Epithelial cell of esophagus (primary cell): ENCODE results near the gene RPL18A.

ENCODE experiments used
- DNase-seq: peaks from one replicate; pipeline ENCODE4 v3.0.0; 2010; ENCODE audit warnings: low read depth
- H3K4me3 ChIP-seq: 2 replicates; pipeline ENCODE4 v1.5.1; 2011; ENCODE audit warnings: mild to moderate bottlenecking, low read length, control low read depth
- TF ChIP-seq, protein P1 (sequence below): IDR thresholded peaks from 2 replicates; pipeline ENCODE4 v1.5.1; 2011; ENCODE audit warnings: low read depth, mild to moderate bottlenecking, low read length, control low read depth, inconsistent platforms; ENCODE audit not compliant: insufficient read depth; ENCODE audit errors: missing control alignments

The RPL18A gene

DNA sequence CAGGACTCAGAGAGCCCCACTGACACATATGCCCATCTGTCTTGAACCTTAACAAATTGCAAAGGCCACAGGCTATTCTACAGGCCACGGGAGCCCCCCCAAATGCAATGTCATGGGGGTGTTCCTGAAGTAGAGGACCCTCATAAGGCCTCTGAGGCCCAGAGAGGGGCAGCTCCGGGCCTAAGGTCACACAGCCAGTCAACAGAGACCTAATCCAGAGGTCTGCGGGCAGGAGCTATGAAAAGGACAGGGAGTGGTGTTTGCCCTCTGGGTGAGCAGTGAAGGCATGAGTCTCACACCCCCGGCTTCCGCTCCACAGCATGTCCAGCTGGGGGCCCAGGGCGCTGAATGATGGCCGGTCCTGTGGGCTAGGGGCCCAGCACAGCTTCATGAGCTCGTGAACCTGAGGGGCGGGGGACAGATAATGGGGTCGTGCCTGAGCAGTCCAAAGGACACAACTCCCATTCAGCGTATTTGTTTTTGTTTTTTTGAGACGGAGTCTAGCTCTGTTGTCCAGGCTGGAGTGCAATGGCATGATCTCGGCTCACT lies 33.1 kb upstream of the RPL18A start:
- TF ChIP-seq, protein P1, sequence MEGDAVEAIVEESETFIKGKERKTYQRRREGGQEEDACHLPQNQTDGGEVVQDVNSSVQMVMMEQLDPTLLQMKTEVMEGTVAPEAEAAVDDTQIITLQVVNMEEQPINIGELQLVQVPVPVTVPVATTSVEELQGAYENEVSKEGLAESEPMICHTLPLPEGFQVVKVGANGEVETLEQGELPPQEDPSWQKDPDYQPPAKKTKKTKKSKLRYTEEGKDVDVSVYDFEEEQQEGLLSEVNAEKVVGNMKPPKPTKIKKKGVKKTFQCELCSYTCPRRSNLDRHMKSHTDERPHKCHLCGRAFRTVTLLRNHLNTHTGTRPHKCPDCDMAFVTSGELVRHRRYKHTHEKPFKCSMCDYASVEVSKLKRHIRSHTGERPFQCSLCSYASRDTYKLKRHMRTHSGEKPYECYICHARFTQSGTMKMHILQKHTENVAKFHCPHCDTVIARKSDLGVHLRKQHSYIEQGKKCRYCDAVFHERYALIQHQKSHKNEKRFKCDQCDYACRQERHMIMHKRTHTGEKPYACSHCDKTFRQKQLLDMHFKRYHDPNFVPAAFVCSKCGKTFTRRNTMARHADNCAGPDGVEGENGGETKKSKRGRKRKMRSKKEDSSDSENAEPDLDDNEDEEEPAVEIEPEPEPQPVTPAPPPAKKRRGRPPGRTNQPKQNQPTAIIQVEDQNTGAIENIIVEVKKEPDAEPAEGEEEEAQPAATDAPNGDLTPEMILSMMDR = no peak
- H3K4me3 ChIP-seq = no peak overlapping the region
- DNase-seq = no peak

DNA sequence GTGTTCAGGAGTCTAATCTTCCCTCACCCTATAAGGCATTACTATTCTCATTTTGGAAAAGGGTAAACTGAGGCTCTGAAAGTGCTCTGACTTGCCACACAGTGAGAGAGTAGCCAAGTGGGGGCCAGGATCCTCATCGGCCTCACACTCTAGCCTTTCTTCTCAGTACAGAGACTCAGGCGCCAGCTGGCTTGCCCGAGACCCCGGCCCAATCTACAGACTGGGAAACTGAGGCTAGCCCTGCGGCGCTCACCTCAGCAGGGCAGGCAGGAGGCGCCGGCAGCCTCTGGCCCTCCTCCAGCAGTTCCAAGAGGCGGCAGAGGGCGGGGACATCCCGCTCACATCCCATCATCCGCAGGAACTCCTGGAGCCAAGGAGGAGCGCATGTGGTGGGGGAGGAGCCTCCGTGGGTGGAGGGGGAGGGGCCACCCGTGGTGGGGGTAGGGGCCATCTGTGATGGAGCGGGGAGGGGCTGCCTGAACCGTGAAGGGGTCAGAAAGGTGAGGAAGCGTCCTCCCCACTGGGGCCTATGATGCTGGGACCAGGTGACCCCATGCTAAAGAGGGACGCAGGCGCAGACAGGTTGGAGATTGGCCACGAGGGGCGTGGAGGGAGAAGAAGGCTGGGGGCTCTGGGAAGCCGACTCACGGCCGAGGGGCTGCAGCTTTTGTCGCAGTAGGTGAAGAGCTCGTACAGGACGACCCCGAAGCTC lies 29.7 kb upstream of the RPL18A start:
- TF ChIP-seq, protein P1 = no peak
- peak; percentile 79 for DNase-seq
- peak overlapping the region; percentile 59 for H3K4me3 ChIP-seq

DNA sequence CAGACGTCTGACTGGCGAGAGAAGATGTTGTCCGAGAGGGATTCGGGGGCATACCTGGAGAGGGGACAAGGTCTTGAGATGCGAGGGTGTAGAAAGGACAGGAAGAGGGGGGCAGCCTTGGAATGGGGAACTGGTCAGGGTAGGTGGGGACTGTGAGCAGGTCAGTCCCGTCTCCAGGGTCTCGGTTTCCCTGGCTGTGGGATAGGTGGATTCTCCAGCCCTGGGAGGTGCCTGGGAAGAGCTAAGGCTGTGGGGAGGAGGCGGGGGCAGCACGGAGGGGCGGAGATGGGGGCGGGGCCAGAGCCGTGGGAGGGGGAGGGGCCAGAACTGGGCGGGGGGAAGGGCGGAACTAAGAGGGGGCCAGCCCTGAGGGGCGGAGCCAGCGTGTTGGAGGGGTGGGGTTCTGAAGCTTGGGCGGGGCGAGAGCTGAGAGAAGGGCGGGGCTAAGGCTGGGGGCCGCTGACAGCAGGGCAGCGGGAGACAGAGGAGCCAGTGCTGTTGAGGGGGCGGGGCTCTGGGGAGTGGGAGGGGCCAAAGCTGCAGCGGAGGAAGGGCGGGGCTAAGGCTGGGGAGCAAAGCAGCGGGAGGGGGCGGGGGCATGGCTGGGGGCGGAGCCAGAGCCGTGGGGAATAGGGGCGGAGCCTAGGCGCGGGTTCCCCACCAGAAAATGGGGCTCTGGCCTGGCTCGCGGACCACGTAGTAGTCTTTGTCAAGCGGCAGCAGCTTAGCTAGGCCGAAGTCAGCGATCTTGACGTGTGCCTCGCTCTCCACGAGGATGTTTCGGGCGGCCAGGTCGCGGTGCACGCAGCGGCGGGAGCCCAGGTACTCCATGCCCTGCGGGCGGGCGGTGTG lies 28.9 kb upstream of the RPL18A start:
- H3K4me3 ChIP-seq = peak overlapping the region; percentile 59
- DNase-seq = peak; percentile 95
- TF ChIP-seq, protein P1 = no peak

DNA sequence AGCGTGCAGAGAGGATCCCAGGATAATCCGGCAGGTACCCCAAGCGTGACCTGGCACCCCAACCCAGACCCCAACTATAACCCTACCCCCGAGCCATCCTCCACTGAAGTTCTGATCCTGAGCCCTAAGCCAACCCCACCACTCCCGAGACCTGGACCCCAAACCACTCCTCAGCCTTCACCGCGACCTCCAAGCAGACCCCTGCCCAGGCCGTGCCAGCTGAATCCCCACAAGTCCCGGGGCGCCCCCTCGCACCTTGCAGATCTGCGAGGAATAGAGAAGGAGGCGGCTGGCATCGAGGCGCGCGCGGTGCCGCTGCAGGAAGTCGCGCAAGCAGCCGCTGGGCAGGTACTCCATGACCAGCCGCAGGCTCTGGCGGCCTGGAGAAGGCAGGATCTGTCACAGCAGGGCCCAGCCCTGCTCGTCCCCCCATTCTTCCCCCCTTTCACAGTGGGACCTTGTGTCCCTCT lies 28.3 kb upstream of the RPL18A start:
- peak overlapping the region; percentile 44 for H3K4me3 ChIP-seq
- DNase-seq = no peak
- TF ChIP-seq, protein P1 = no peak

DNA sequence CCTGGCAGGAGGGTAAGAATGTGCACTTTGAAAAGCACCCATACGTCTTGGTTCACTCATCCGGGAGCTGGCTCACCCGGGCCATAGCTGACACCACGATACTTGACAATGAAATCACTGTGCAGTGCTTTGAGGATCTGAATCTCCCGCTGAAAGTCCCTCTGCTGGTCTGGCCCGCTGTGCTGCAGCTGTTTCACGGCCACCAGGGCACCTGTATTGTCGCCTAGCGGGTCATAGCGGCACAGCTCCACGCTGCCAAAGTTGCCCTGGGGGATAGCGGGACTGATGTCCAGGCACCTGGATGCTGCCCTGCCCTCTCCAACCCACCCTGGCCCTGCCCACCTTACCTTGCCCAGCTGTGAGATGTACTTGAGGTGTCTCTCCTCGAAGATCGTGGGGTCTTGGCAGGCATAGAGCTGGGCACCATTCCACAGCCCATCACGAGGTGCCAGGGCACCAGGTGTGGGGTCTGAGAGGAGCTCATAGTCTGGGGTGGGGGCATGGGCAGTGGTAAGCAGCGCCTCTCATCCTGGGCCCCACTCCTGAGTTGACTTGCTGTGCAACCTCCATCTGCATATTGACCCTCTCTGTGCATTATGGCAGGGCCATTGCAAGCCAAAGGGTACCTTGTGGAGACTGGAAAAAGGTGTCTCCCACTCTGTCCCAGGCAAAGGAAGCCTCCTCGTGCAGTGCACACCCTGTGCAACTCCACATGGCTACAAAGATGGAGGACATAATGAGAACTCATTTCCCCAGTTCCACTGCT lies 27.1 kb upstream of the RPL18A start:
- H3K4me3 ChIP-seq = no peak overlapping the region
- TF ChIP-seq, protein P1 = no peak

DNA sequence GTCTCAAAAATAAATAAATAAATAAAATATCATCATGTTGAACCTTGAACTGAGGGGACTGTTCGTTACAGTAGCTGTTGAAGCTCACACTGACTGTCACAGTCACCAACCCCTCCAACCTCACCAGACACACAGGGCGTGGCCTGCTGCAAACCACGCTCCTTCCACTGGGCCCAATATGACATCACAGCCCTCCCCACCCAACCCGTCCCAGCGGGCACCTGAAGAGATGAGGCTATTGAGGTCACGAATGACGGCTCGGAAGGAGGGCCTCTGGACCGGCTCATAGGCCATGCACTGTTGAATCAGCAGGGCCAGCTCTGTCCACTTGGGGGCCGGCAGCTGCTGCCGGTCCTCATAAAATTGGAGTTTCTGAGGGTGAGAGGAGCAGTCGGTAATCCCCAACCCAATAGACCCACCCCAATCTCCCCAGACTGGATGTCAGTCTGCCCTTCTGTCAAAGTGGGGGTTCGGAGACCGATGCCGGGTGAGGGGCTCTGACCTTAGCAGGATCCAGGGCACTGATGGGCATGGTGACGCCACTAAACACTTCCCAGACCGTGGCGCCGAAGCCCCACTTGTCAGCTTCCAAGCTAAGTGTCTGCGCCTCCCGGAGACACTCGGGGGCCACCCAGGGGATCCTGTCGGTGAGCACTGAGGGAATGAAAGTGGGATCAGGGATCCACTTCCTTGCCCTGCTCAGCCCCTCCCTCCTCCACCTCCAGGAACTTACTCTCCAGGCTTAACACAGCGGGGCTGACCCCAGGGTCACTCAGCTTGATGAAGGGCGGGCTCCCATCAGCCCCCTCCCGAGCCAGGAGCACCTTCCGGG lies 25.1 kb upstream of the RPL18A start:
- H3K4me3 ChIP-seq = no peak overlapping the region
- no peak for DNase-seq
- TF ChIP-seq, protein P1 = no peak

More for the DNA sequence above, 27.1 kb upstream of the RPL18A start:
- no peak for DNase-seq
